OCI-LY7 (cell line): ENCODE results near the gene KIAA1217. TPM values are rescaled to one million over a fixed set of nuclear protein-coding genes. Genes with fewer than 3 reads are reported as not detected.

Experiments used
- BruUV-seq: library from RNA; stranded (reverse); fragments of 400-500 nt; replicated peaks from 2 replicates; lab custom pipeline; 2021; lab: Mats Ljungman, UMichigan
- CTCF ChIA-PET: fragments of 300-600 bp; sonication (Branson Sonifier 250); formaldehyde crosslinking; loops from one replicate; lab custom pipeline; 2022; ENCODE audit warnings: antibody characterized with exemption; ENCODE audit not compliant: unreplicated experiment; lab: Charles Lee
- POLR2A ChIA-PET: fragments of 300-600 bp; sonication (Branson Sonifier 250); formaldehyde crosslinking; loops from one replicate; lab custom pipeline; 2022; ENCODE audit warnings: antibody characterized with exemption; lab: Charles Lee
- DNase-seq: peaks from one replicate; pipeline ENCODE4 v3.0.0-alpha.2; 2015; ENCODE audit warnings: low spot score
- H2AFZ ChIP-seq: fragments of 200-600 bp; sonication (generic), shearing (Covaris generic); 2 replicates; pipeline ENCODE4 v1.6.1; 2014; ENCODE audit warnings: mild to moderate bottlenecking, antibody characterized with exemption, low read length, moderate library complexity
- H3K27ac ChIP-seq: fragments of 200-600 bp; sonication (generic); 2 replicates; pipeline ENCODE4 v1.5.1; 2014; ENCODE audit warnings: mixed run types, low read depth, mild to moderate bottlenecking, moderate library complexity, low read length, inconsistent platforms; ENCODE audit not compliant: poor library complexity, severe bottlenecking
- H3K36me3 ChIP-seq: fragments of 200-600 bp; sonication (generic); 2 replicates; pipeline ENCODE4 v1.6.1; 2014; ENCODE audit warnings: mild to moderate bottlenecking, antibody characterized with exemption, low read length, moderate library complexity, mixed read lengths; ENCODE audit not compliant: insufficient read depth
- H3K4me1 ChIP-seq: fragments of 200-600 bp; sonication (generic); 2 replicates; pipeline ENCODE4 v1.5.1; 2014; ENCODE audit warnings: mild to moderate bottlenecking, low read length; ENCODE audit not compliant: insufficient read depth, poor library complexity, severe bottlenecking
- H3K4me2 ChIP-seq: fragments of 200-600 bp; sonication (generic); 2 replicates; pipeline ENCODE4 v1.6.1; 2014; ENCODE audit warnings: mild to moderate bottlenecking, low read length
- H3K4me3 ChIP-seq: fragments of 200-600 bp; sonication (generic); 2 replicates; pipeline ENCODE4 v1.5.1; 2014; ENCODE audit warnings: mild to moderate bottlenecking, low read depth, low read length; ENCODE audit not compliant: poor library complexity, severe bottlenecking
- H3K79me2 ChIP-seq: fragments of 200-600 bp; sonication (generic); 2 replicates; pipeline ENCODE4 v1.6.1; 2016; ENCODE audit warnings: low read depth, mild to moderate bottlenecking, low read length, moderate library complexity, mixed read lengths; ENCODE audit not compliant: insufficient read depth
- H3K9me2 ChIP-seq: fragments of 200-600 bp; sonication (generic); 2 replicates; pipeline ENCODE4 v1.6.1; 2016; ENCODE audit warnings: mild to moderate bottlenecking, low read length, mixed read lengths; ENCODE audit not compliant: insufficient read depth
- H3K9me3 ChIP-seq: fragments of 200-600 bp; sonication (generic); 2 replicates; pipeline ENCODE4 v1.6.1; 2014; ENCODE audit warnings: mild to moderate bottlenecking, mixed run types, low read length, mixed read lengths
- H4K20me1 ChIP-seq: fragments of 200-600 bp; sonication (generic); 2 replicates; pipeline ENCODE4 v1.6.1; 2014; ENCODE audit warnings: mild to moderate bottlenecking, antibody characterized with exemption, low read length, moderate library complexity, mixed read lengths; ENCODE audit not compliant: insufficient read depth
- CTCF ChIP-seq: fragments of 200-600 bp; sonication (generic); conservative IDR thresholded peaks from 2 replicates; pipeline ENCODE4 v1.5.1; 2014; ENCODE audit warnings: mild to moderate bottlenecking, antibody characterized with exemption, low read length, moderate library complexity, mixed read lengths
- EZH2phosphoT487 ChIP-seq: fragments of 200-600 bp; sonication (generic); IDR thresholded peaks from 2 replicates; pipeline ENCODE4 v1.6.1; 2018; ENCODE audit warnings: low read depth, borderline replicate concordance, mild to moderate bottlenecking, mixed run types, antibody characterized with exemption, low read length, moderate library complexity, mixed read lengths
- intact Hi-C: fragments of 100-400 bp; cut with micrococcal nuclease; formaldehyde crosslinking; loops from one replicate; pipeline ENCODE4 v1.10.0; 2022; ENCODE audit not compliant: unreplicated experiment
- total RNA-seq, 2 experiments: library from RNA; depleted of rRNA in 1 of 2; stranded (reverse); fragments of >200 nt in 1 of 2; shearing (Covaris generic) in 1 of 2; gene quantifications; 2 replicates each; pipeline ENCODE4 v1.2.3, GENCODE V29; 2014 to 2022

The KIAA1217 gene
- total RNA-seq, 2 experiments from 2014 or later: not detected

- H3K36me3 ChIP-seq: no peaks in the 10 kb centered on the region
- BruUV-seq: no TSS peak
- DNase-seq: no peak
- H3K9me3 ChIP-seq: no peaks in the 10 kb centered on the region
- H2AFZ ChIP-seq: no peak overlapping the region
- intact Hi-C loops: no loop called here
- H3K4me3 ChIP-seq: no peak overlapping the region
- ChIA-PET CTCF (no interaction called here), POLR2A (no interaction called here)
- no peaks in the 10 kb centered on the region for H4K20me1 ChIP-seq
- H3K4me1 ChIP-seq: no peaks in the 10 kb centered on the region
- no peak overlapping the region for H3K4me2 ChIP-seq
- H3K79me2 ChIP-seq: no peaks in the 10 kb centered on the region
- H3K27ac ChIP-seq: no peak overlapping the region
- H3K9me2 ChIP-seq: no peaks in the 10 kb centered on the region
- TF ChIP-seq EZH2phosphoT487: no peak
- TF ChIP-seq CTCF: no peak
These were observed 130.4 kb downstream of the KIAA1217 start for GRCh38 chr10:24339387-24339786.

- no peak overlapping the region for H2AFZ ChIP-seq
- intact Hi-C loops: no loop called here
- ChIA-PET POLR2A (no interaction called here), CTCF (no interaction called here)
- no peak for DNase-seq
- TF ChIP-seq CTCF (no peak), EZH2phosphoT487 (no peak)
- H3K4me1 ChIP-seq: no peaks in the 10 kb centered on the region
- no peak overlapping the region for H3K4me3 ChIP-seq
- H3K27ac ChIP-seq: no peak overlapping the region
- H3K36me3 ChIP-seq: no peaks in the 10 kb centered on the region
- no peak overlapping the region for H3K4me2 ChIP-seq
- H3K9me2 ChIP-seq: no peaks in the 10 kb centered on the region
- no peaks in the 10 kb centered on the region for H4K20me1 ChIP-seq
- H3K9me3 ChIP-seq: no peaks in the 10 kb centered on the region
- BruUV-seq: no TSS peak
- no peaks in the 10 kb centered on the region for H3K79me2 ChIP-seq
These were observed 131.5 kb downstream of the KIAA1217 start for GRCh38 chr10:24340446-24340845.

- no peaks in the 10 kb centered on the region for H3K9me2 ChIP-seq
- POLR2A ChIA-PET: no interaction called here
- TF ChIP-seq CTCF (no peak), EZH2phosphoT487 (no peak)
These were observed 131.9 kb downstream of the KIAA1217 start for GRCh38 chr10:24340883-24341282.

More at GRCh38 chr10:24340883-24341282, 131.9 kb downstream of the KIAA1217 start:
- H3K4me1 ChIP-seq: no peaks in the 10 kb centered on the region
- no TSS peak for BruUV-seq
- H2AFZ ChIP-seq: no peak overlapping the region
- intact Hi-C loops: no loop called here
- no peaks in the 10 kb centered on the region for H4K20me1 ChIP-seq
- no peaks in the 10 kb centered on the region for H3K9me3 ChIP-seq
- no peak for DNase-seq
- H3K4me3 ChIP-seq: no peak overlapping the region
- no peak overlapping the region for H3K4me2 ChIP-seq
- no peaks in the 10 kb centered on the region for H3K79me2 ChIP-seq
- no peak overlapping the region for H3K27ac ChIP-seq
- H3K36me3 ChIP-seq: no peaks in the 10 kb centered on the region
- CTCF ChIA-PET: no interaction called here
